HG03521 (cell line): Measurements from ENCODE around the gene TEX51.

Experiments used
- ATAC-seq: cut with Tn5 transposase; IDR thresholded peaks from one replicate; pipeline ENCODE4 v1.9.1; 2021; ENCODE audit warnings: mild to moderate bottlenecking, moderate library complexity; ENCODE audit not compliant: unreplicated experiment

TEX51 gene

GRCh38 chr2:126890551-126891450 is 7.9 kb upstream of the TEX51 start:
- no peak for ATAC-seq

- no peak for ATAC-seq
Measured at GRCh38 chr2:126891681-126892500, 6.8 kb upstream of the TEX51 start.

- no peak for ATAC-seq
Measured at GRCh38 chr2:126893153-126893552, 5.5 kb upstream of the TEX51 start.

GRCh38 chr2:126893606-126894005 is 5.1 kb upstream of the TEX51 start:
- ATAC-seq, result no peak

GRCh38 chr2:126894082-126894481 is 4.6 kb upstream of the TEX51 start:
- no peak for ATAC-seq

GRCh38 chr2:126894585-126895182 is 4.0 kb upstream of the TEX51 start:
- no peak for ATAC-seq

- no peak for ATAC-seq
Measured at GRCh38 chr2:126895336-126895735, 3.4 kb upstream of the TEX51 start.

- no peak for ATAC-seq
Measured at GRCh38 chr2:126896471-126896870, 2.2 kb upstream of the TEX51 start.

- no peak for ATAC-seq
Measured at GRCh38 chr2:126899616-126900185, 1.0 kb downstream of the TEX51 start.

- ATAC-seq, result no peak
Measured at GRCh38 chr2:126900646-126901319, 2.1 kb downstream of the TEX51 start.

GRCh38 chr2:126901459-126901858 is 2.8 kb downstream of the TEX51 start:
- no peak for ATAC-seq

GRCh38 chr2:126902152-126902835 is 3.6 kb downstream of the TEX51 start:
- no peak for ATAC-seq

GRCh38 chr2:126902859-126903258 is 4.2 kb downstream of the TEX51 start:
- ATAC-seq, result no peak

- ATAC-seq, result no peak
Measured at GRCh38 chr2:126905991-126906390, 7.3 kb downstream of the TEX51 start.

- no peak for ATAC-seq
Measured at GRCh38 chr2:126906781-126907180, 8.1 kb downstream of the TEX51 start.

GRCh38 chr2:126907671-126908070 is 9.0 kb downstream of the TEX51 start:
- no peak for ATAC-seq

- no peak for ATAC-seq
Measured at GRCh38 chr2:126908721-126909177, 10.1 kb downstream of the TEX51 start.

GRCh38 chr2:126909366-126909765 is 10.7 kb downstream of the TEX51 start:
- ATAC-seq, result no peak

GRCh38 chr2:126909781-126910180 is 11.1 kb downstream of the TEX51 start:
- ATAC-seq, result no peak

GRCh38 chr2:126910637-126911036 is 11.9 kb downstream of the TEX51 start:
- no peak for ATAC-seq
